HEK293 (cell line): ENCODE data around the gene HERC5.

Experiments
- CTCF ChIA-PET: fragments of 350-600 bp; formaldehyde crosslinking; extraction: SDS; loops from one replicate; lab custom pipeline; 2021; ENCODE audit warnings: antibody characterized with exemption; lab: Yijun Ruan, JAX
- POLR2A ChIA-PET: fragments of 300-600 bp; formaldehyde crosslinking; extraction: SDS; loops from one replicate; lab custom pipeline; 2020; ENCODE audit warnings: antibody characterized with exemption, inconsistent platforms; lab: Yijun Ruan, JAX
- H3K27ac ChIP-seq: fragments of 200-500 bp; sonication (Bioruptor generic); 2 replicates; pipeline ENCODE4 v1.5.1; 2014; ENCODE audit warnings: low read depth, low read length, control low read depth, inconsistent platforms; ENCODE audit errors: extremely low read depth
- H3K36me3 ChIP-seq, 2 experiments: fragments of 200-500 bp in 1 of 2; sonication (Bioruptor generic) in 1 of 2; 1 replicate in 1 of 2; 2 replicates in 1 of 2; pipeline ENCODE4 v1.5.1; 2014 to 2017; ENCODE audit warnings: inconsistent platforms in 2 of 2, low read length in 2 of 2; ENCODE audit not compliant: control insufficient read depth in 2 of 2, insufficient read depth in 1 of 2
- H3K4me1 ChIP-seq: fragments of 200-500 bp; sonication (Bioruptor generic); 2 replicates; pipeline ENCODE4 v1.5.1; 2014; ENCODE audit warnings: mild to moderate bottlenecking, low read length, inconsistent platforms; ENCODE audit not compliant: control insufficient read depth, insufficient read depth
- H3K4me3 ChIP-seq: 2 replicates; pipeline ENCODE4 v1.5.1; 2011; ENCODE audit warnings: low read depth, mild to moderate bottlenecking, control low read depth, low read length, moderate library complexity
- H3K9me3 ChIP-seq: fragments of 200-500 bp; sonication (Bioruptor generic); 2 replicates; pipeline ENCODE4 v1.5.1; 2014; ENCODE audit warnings: low read depth, low read length, inconsistent platforms; ENCODE audit not compliant: control insufficient read depth, insufficient read depth
- GLI2 ChIP-seq: fragments of 450-650 bp; formaldehyde crosslinking; IDR thresholded peaks from 2 replicates; pipeline ENCODE4; 2017; ENCODE audit warnings: missing biosample characterization, missing genetic modification characterization, low read depth, borderline replicate concordance
- GLIS2 ChIP-seq: fragments of 450-650 bp; formaldehyde crosslinking; IDR thresholded peaks from 2 replicates; pipeline ENCODE4 v1.5.1; 2016; ENCODE audit warnings: missing biosample characterization, missing genetic modification characterization
- KLF7 ChIP-seq: fragments of 450-650 bp; formaldehyde crosslinking; IDR thresholded peaks from 2 replicates; pipeline ENCODE4 v1.5.1; 2016; ENCODE audit warnings: missing biosample characterization, missing genetic modification characterization, borderline replicate concordance
- MYNN ChIP-seq: fragments of 450-650 bp; formaldehyde crosslinking; IDR thresholded peaks from 2 replicates; pipeline ENCODE4 v1.5.1; 2016; ENCODE audit warnings: missing biosample characterization, missing genetic modification characterization, borderline replicate concordance
- PRDM1 ChIP-seq: fragments of 450-650 bp; formaldehyde crosslinking; IDR thresholded peaks from 2 replicates; pipeline ENCODE4; 2016; ENCODE audit warnings: missing biosample characterization, missing genetic modification characterization
- RBAK ChIP-seq: fragments of 450-650 bp; formaldehyde crosslinking; IDR thresholded peaks from 2 replicates; pipeline ENCODE4 v1.5.1; 2016; ENCODE audit warnings: missing biosample characterization, missing genetic modification characterization
- REPIN1 ChIP-seq: fragments of 450-650 bp; formaldehyde crosslinking; IDR thresholded peaks from 2 replicates; pipeline ENCODE4 v1.5.1; 2017; ENCODE audit warnings: missing biosample characterization, missing genetic modification characterization, low read depth
- SP3 ChIP-seq: fragments of 450-650 bp; formaldehyde crosslinking; IDR thresholded peaks from 2 replicates; pipeline ENCODE4 v1.5.1; 2016; ENCODE audit warnings: missing biosample characterization, missing genetic modification characterization
- YY2 ChIP-seq: fragments of 450-650 bp; formaldehyde crosslinking; IDR thresholded peaks from 2 replicates; pipeline ENCODE4 v1.5.1; 2016; ENCODE audit warnings: missing biosample characterization, missing genetic modification characterization
- ZBTB1 ChIP-seq: fragments of 450-650 bp; formaldehyde crosslinking; IDR thresholded peaks from 2 replicates; pipeline ENCODE4 v1.5.1; 2016; ENCODE audit warnings: missing biosample characterization, missing genetic modification characterization
- ZBTB20 ChIP-seq: fragments of 450-650 bp; formaldehyde crosslinking; IDR thresholded peaks from 2 replicates; pipeline ENCODE4 v1.5.1; 2016; ENCODE audit warnings: missing biosample characterization, missing genetic modification characterization
- ZFP3 ChIP-seq: fragments of 450-650 bp; formaldehyde crosslinking; IDR thresholded peaks from 2 replicates; pipeline ENCODE4 v1.5.1; 2016; ENCODE audit warnings: low read depth, missing biosample characterization, missing genetic modification characterization
- ZIC2 ChIP-seq: fragments of 450-650 bp; formaldehyde crosslinking; IDR thresholded peaks from 2 replicates; pipeline ENCODE4 v1.5.1; 2016; ENCODE audit warnings: missing biosample characterization, missing genetic modification characterization
- ZNF121 ChIP-seq: fragments of 450-650 bp; formaldehyde crosslinking; IDR thresholded peaks from 2 replicates; pipeline ENCODE4 v1.5.1; 2016; ENCODE audit warnings: missing biosample characterization, missing genetic modification characterization
- ZNF174 ChIP-seq: fragments of 450-650 bp; formaldehyde crosslinking; IDR thresholded peaks from 2 replicates; pipeline ENCODE4 v1.5.0; 2017; ENCODE audit warnings: missing biosample characterization, mild to moderate bottlenecking, missing genetic modification characterization
- ZNF354C ChIP-seq: fragments of 450-650 bp; formaldehyde crosslinking; IDR thresholded peaks from 2 replicates; pipeline ENCODE4 v1.5.1; 2016; ENCODE audit warnings: missing biosample characterization, missing genetic modification characterization, low read depth, borderline replicate concordance
- ZNF548 ChIP-seq: fragments of 450-650 bp; formaldehyde crosslinking; IDR thresholded peaks from 2 replicates; pipeline ENCODE4 v1.5.1; 2016; ENCODE audit warnings: missing biosample characterization, missing genetic modification characterization
- ZNF624 ChIP-seq: fragments of 450-650 bp; formaldehyde crosslinking; IDR thresholded peaks from 2 replicates; pipeline ENCODE4 v1.5.1; 2017; ENCODE audit warnings: missing biosample characterization, missing genetic modification characterization
- ZNF664 ChIP-seq: fragments of 450-650 bp; formaldehyde crosslinking; IDR thresholded peaks from 2 replicates; pipeline ENCODE4 v1.5.1; 2016; ENCODE audit warnings: missing biosample characterization, missing genetic modification characterization
- ZNF747 ChIP-seq: fragments of 450-650 bp; formaldehyde crosslinking; IDR thresholded peaks from 2 replicates; pipeline ENCODE4 v1.5.1; 2016; ENCODE audit warnings: missing biosample characterization, missing genetic modification characterization
- ZNF777 ChIP-seq: fragments of 450-650 bp; formaldehyde crosslinking; IDR thresholded peaks from 2 replicates; pipeline ENCODE4 v1.5.1; 2017; ENCODE audit warnings: missing biosample characterization, missing genetic modification characterization, borderline replicate concordance
- ZNF837 ChIP-seq: fragments of 450-650 bp; formaldehyde crosslinking; IDR thresholded peaks from 2 replicates; pipeline ENCODE4 v1.5.1; 2016; ENCODE audit warnings: missing biosample characterization, missing genetic modification characterization
- TF ChIP-seq, protein P1 (sequence below): fragments of 450-650 bp; formaldehyde crosslinking; IDR thresholded peaks from 2 replicates; pipeline ENCODE4 v1.5.1; 2016; ENCODE audit warnings: missing biosample characterization, missing genetic modification characterization
- TF ChIP-seq, protein P2 (sequence below): fragments of 450-650 bp; formaldehyde crosslinking; IDR thresholded peaks from 2 replicates; pipeline ENCODE4 v1.5.1; 2016; ENCODE audit warnings: missing biosample characterization, missing genetic modification characterization, borderline replicate concordance
- TF ChIP-seq, protein P3 (sequence below): fragments of 450-650 bp; formaldehyde crosslinking; IDR thresholded peaks from 2 replicates; pipeline ENCODE4 v1.5.1; 2016; ENCODE audit warnings: missing biosample characterization, missing genetic modification characterization

HERC5 gene

DNA sequence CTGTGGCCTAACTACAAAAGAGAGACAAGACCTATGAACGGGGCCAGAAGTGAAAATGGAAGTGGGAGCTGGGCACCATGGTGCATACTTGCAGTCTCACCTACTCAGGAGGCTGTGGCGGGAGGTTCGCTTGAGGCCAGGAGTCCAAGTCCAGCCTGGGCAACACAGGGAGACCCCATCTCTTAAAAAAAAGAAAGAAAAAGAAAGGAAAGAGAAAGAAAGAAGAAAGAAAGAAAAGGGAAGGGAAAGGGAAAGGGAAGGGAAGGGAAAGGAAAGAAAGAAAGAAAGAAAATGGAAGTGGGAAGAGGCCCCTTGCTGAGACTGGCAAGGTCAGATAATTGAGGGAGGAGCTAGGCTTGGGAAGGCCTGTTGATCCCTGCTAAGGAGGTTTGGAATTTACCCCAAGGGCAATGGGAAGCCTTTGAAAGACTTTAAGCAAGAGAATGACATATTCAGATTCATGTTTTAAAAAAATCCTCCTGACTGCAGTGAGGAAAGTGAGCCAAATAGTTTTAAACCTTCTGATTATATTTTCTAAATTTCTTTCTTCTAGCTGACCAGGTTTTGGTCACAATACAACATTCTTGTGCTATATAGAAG is 17.7 kb upstream of the HERC5 start:
- POLR2A ChIA-PET: interaction anchor here (0.6 kb wide), 1 partner anchor 118 kb away, joined by 3 read pairs; no protein-coding TSS in a partner anchor
- Histone ChIP-seq H3K9me3 (no peaks in the 10 kb centered on the region), H3K4me1 (no peaks in the 10 kb centered on the region), H3K36me3 (peaks cover 0 to 34% of the 10 kb centered on the region in 2 experiments; a peak in 2 of 3 replicates), H3K4me3 (no peak overlapping the region)
- TF ChIP-seq RBAK (no peak), ZNF624 (no peak), YY2 (no peak), PRDM1 (tag by site-specific recombination) (peak; percentile 97), KLF7 (tag by site-specific recombination) (no peak), ZNF548 (no peak), MYNN (tag by site-specific recombination) (no peak), ZFP3 (tag by site-specific recombination) (no peak), SP3 (tag by site-specific recombination) (no peak), ZNF121 (tag by site-specific recombination) (peak; percentile 62), ZNF837 (tag by site-specific recombination) (no peak), ZIC2 (0 out of 2 replicates have a peak, but pooled peaks have one; percentile 14), ZNF664 (tag by site-specific recombination) (no peak)
- TF ChIP-seq, protein P1, sequence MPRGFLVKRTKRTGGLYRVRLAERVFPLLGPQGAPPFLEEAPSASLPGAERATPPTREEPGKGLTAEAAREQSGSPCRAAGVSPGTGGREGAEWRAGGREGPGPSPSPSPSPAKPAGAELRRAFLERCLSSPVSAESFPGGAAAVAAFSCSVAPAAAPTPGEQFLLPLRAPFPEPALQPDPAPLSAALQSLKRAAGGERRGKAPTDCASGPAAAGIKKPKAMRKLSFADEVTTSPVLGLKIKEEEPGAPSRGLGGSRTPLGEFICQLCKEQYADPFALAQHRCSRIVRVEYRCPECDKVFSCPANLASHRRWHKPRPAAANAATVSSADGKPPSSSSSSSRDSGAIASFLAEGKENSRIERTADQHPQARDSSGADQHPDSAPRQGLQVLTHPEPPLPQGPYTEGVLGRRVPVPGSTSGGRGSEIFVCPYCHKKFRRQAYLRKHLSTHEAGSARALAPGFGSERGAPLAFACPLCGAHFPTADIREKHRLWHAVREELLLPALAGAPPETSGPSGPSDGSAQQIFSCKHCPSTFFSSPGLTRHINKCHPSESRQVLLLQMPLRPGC: no peak
- TF ChIP-seq, all 188 proteins: peak for 3
- H3K27ac ChIP-seq: no peak overlapping the region
- CTCF ChIA-PET: no interaction called here

DNA sequence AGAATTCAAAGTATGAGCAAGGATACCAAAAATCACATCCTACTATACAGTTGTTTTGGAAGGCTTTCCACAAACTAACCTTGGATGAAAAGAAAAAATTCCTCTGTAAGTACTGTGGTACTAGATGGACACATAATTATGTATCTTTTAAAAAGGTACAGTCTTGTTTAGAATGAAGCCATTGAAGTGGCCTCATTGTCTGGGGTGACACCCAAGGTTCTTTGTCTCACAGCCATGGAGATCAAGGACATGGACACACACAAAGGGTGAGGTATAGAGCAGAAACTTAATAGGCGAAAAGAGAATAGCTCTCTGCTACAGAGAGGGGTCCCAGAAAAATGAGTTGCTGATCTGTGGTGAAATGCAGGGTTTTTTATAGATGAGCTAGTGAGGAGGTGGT is 16.8 kb upstream of the HERC5 start:
- Histone ChIP-seq H3K27ac (no peak overlapping the region), H3K4me1 (no peaks in the 10 kb centered on the region), H3K9me3 (no peaks in the 10 kb centered on the region), H3K36me3 (peaks cover 0 to 31% of the 10 kb centered on the region in 2 experiments; a peak in 2 of 3 replicates), H3K4me3 (no peak overlapping the region)
- POLR2A ChIA-PET: no interaction called here
- no peak for TF ChIP-seq ZNF354C (tag by site-specific recombination)
- no peak for TF ChIP-seq GLIS2 (tag by site-specific recombination)
- no peak for TF ChIP-seq ZNF777 (tag by site-specific recombination)
- TF ChIP-seq, protein P2, sequence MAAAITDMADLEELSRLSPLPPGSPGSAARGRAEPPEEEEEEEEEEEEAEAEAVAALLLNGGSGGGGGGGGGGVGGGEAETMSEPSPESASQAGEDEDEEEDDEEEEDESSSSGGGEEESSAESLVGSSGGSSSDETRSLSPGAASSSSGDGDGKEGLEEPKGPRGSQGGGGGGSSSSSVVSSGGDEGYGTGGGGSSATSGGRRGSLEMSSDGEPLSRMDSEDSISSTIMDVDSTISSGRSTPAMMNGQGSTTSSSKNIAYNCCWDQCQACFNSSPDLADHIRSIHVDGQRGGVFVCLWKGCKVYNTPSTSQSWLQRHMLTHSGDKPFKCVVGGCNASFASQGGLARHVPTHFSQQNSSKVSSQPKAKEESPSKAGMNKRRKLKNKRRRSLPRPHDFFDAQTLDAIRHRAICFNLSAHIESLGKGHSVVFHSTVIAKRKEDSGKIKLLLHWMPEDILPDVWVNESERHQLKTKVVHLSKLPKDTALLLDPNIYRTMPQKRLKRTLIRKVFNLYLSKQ: no peak
- TF ChIP-seq ZNF174 (tag by site-specific recombination): no peak
- TF ChIP-seq ZNF747: no peak
- TF ChIP-seq REPIN1: no peak
- no peak for TF ChIP-seq ZBTB20 (tag by site-specific recombination)
- no peak for TF ChIP-seq ZBTB1 (tag by site-specific recombination)
- TF ChIP-seq, protein P3, sequence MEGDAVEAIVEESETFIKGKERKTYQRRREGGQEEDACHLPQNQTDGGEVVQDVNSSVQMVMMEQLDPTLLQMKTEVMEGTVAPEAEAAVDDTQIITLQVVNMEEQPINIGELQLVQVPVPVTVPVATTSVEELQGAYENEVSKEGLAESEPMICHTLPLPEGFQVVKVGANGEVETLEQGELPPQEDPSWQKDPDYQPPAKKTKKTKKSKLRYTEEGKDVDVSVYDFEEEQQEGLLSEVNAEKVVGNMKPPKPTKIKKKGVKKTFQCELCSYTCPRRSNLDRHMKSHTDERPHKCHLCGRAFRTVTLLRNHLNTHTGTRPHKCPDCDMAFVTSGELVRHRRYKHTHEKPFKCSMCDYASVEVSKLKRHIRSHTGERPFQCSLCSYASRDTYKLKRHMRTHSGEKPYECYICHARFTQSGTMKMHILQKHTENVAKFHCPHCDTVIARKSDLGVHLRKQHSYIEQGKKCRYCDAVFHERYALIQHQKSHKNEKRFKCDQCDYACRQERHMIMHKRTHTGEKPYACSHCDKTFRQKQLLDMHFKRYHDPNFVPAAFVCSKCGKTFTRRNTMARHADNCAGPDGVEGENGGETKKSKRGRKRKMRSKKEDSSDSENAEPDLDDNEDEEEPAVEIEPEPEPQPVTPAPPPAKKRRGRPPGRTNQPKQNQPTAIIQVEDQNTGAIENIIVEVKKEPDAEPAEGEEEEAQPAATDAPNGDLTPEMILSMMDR: no peak
- TF ChIP-seq GLI2 (tag by site-specific recombination): no peak
- TF ChIP-seq, all 188 proteins: peak for 0
- CTCF ChIA-PET: no interaction called here
